ENCODE measurements around the gene NOTCH3.

The NOTCH3 gene

DNA sequence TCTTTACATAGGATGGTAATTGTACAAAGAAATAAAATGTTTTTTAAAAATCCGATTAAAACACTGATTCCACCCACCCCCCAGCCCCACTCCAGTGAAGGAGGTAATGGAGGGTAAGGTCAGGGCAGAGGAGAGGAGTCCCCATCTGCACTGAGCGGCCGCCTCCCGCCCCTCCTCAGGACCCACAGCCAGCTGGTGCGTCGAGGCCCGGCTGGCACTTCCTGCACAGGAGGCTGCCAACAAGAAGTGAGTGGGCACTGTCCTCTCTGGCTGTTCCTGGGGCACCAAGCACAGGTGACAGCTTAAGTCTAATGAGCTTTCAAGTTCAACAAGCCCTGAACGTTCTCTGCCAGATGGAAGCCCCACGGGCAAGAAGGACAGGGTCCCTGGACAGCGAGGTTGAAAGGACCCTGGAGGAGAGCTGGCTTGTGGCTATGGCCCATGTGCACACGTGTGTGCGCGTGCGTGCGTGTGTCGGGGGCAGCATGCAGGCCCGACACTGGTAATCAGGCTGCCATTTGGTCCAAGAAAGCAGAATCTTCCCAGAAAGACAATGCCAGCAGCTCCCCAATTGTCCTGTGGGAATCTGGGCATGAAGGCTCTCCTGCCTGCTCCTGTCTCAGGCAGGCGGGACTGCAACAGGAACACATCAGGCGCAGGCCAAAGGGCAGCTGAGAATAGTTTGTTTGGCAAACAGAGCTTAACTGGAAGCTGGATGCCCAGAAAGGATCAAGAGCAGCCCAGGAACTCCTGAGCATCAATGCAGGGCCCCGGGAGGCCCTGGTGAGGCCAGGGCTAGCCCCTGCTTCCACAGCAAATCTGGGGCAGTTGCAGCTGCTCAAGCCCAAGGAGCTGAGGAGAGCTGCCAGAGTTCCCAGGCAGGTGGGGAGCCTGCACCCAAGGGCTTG, 46.6 kb upstream of the NOTCH3 start:
- TF ChIP-seq, protein P1, sequence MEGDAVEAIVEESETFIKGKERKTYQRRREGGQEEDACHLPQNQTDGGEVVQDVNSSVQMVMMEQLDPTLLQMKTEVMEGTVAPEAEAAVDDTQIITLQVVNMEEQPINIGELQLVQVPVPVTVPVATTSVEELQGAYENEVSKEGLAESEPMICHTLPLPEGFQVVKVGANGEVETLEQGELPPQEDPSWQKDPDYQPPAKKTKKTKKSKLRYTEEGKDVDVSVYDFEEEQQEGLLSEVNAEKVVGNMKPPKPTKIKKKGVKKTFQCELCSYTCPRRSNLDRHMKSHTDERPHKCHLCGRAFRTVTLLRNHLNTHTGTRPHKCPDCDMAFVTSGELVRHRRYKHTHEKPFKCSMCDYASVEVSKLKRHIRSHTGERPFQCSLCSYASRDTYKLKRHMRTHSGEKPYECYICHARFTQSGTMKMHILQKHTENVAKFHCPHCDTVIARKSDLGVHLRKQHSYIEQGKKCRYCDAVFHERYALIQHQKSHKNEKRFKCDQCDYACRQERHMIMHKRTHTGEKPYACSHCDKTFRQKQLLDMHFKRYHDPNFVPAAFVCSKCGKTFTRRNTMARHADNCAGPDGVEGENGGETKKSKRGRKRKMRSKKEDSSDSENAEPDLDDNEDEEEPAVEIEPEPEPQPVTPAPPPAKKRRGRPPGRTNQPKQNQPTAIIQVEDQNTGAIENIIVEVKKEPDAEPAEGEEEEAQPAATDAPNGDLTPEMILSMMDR (IDR thresholded peaks at IDR 0.05; ENCODE audit: low read depth, low read length, missing control alignments) = no peak
- DNase-seq (ENCODE audit: low read depth) = no peak
- no peak overlapping the region for H3K4me3 ChIP-seq (ENCODE audit: low read depth, low read length)

DNA sequence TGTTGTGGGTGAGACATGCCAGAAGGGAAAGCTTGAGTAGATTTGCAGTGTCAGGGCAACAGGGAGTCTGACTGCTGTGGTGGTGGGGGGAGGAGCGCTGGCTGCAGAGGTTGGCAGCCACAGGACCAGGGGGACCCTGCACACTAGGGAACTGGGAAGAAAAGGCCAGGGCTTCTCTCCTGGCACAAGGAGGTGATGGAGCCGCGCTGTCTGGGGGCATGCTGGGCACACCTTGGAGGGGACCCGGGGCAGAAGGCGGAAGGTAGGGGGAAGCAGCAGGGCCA, 45.3 kb upstream of the NOTCH3 start:
- no peak overlapping the region for H3K4me3 ChIP-seq (ENCODE audit: low read depth, low read length)
- TF ChIP-seq, protein P1 (IDR thresholded peaks at IDR 0.05; ENCODE audit: low read depth, low read length, missing control alignments) = no peak
- DNase-seq (ENCODE audit: low read depth) = no peak

DNA sequence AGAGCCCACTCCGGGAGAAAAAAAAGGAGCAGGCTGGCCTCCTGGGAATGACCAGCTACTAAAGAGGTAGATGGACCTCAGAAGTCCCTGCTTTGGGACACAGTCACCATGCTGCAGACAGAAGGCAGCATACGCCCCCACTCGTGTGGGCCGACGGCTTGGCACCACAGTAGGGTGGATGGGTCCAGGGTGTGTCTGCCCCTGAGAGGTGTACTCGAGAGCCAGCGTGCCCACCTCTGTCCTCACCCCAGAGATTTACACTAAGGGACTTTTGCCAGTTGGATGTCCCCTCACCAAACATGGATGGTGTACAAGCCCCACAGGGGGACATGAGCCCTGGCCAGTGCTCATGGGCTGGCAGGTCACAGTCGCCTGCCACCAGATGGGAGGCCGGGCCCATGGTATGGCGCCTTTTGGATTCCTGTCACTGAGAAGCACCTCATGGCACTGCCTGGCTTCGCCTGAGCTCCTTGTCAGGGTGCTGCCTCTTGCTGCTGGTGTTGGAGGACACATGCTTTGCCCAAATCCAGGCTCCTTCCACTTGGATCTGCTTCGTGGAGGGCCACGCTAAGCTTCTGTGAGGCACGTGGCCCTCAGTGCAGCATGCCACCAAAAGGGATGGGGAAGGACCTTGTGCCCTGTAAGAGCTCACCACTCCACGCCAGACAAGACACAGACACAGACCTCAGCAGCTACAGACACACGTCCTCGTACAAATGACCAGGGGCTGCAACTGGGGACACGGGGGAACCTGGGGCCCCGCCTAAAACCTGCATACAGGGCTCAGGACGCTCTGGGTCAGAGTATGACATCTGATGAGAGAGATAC, 44.8 kb upstream of the NOTCH3 start:
- no peak for DNase-seq (ENCODE audit: low read depth)
- no peak overlapping the region for H3K4me3 ChIP-seq (ENCODE audit: low read depth, low read length)
- TF ChIP-seq, protein P1 (IDR thresholded peaks at IDR 0.05; ENCODE audit: low read depth, low read length, missing control alignments) = no peak

- TF ChIP-seq, protein P1 (IDR thresholded peaks at IDR 0.05; ENCODE audit: low read depth, low read length, missing control alignments) = no peak
- DNase-seq (ENCODE audit: low read depth) = no peak
- H3K4me3 ChIP-seq (ENCODE audit: low read depth, low read length) = no peak overlapping the region
Measured at GRCh38 chr19:15244808-15245207, 44.0 kb upstream of the NOTCH3 start.

- H3K4me3 ChIP-seq (ENCODE audit: low read depth, low read length) = no peak overlapping the region
- TF ChIP-seq, protein P1 (IDR thresholded peaks at IDR 0.05; ENCODE audit: low read depth, low read length, missing control alignments) = no peak
- no peak for DNase-seq (ENCODE audit: low read depth)
Measured at GRCh38 chr19:15244106-15244803, 43.5 kb upstream of the NOTCH3 start.

DNA sequence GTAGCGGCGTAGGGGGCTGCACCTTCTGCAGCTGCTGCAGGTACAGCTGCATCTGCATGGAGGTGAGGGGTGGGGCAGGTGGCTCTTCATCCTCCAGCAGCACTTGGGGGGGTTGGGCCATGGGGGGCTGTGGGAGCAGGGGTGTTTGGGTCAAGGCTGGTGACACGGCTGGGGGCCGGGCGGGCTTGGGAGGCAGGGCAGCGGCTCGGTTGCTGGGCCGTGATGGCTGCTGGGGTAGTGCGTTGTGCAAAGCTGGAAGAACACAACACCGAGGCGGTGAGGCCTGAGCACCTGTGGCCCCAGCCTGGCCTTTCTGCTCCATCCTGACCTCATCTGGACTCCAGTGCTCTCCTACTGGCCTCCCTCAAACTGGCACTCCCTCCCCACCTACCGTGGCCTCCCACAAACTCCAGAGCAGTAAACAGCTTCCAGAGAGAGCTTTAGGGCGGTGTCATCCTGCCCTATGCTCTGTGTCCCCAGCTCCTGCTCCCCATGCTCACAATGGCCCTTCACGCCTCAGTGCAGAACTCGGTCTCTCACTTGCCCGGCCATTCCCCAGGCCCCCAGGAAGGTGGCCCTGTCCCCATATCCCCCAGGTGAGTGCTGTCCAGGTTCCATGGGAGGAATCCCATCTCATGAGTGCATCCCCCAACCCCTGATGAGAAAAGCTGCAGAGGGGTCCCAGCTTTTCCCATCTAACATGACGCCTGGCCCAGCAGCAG, 42.6 kb upstream of the NOTCH3 start:
- TF ChIP-seq, protein P1 (IDR thresholded peaks at IDR 0.05; ENCODE audit: low read depth, low read length, missing control alignments) = no peak
- no peak overlapping the region for H3K4me3 ChIP-seq (ENCODE audit: low read depth, low read length)
- no peak for DNase-seq (ENCODE audit: low read depth)
